Measurements from ENCODE around the gene PLOD1.

- TF ChIP-seq CTCF (CRISPR knock-in tag; IDR thresholded peaks at IDR 0.05) (no peak), NFIC (IDR thresholded peaks at IDR 0.05; ENCODE audit: low read length) (no peak), E2F2 (CRISPR knock-in tag; IDR thresholded peaks at IDR 0.05; ENCODE audit: borderline replicate concordance) (no peak), BRD4 (CRISPR knock-in tag; IDR thresholded peaks at IDR 0.05) (no peak), ARID3A (IDR thresholded peaks at IDR 0.05; ENCODE audit: low read depth, low read length) (no peak), ZNF766 (CRISPR knock-in tag; IDR thresholded peaks at IDR 0.05; ENCODE audit: borderline replicate concordance) (no peak), POLR2AphosphoS2 (IDR thresholded peaks at IDR 0.05; ENCODE audit: low read depth, low read length) (no peak), ARNT (IDR thresholded peaks at IDR 0.05) (no peak), MXI1 (IDR thresholded peaks at IDR 0.05; ENCODE audit: borderline replicate concordance, low read depth, low read length) (no peak), POLR2AphosphoS5 (IDR thresholded peaks at IDR 0.05; ENCODE audit: low read depth, low read length) (no peak), ZNF746 (CRISPR knock-in tag; IDR thresholded peaks at IDR 0.05) (no peak), PAX8 (CRISPR knock-in tag; IDR thresholded peaks at IDR 0.05; ENCODE audit: borderline replicate concordance) (no peak), ZNF547 (CRISPR knock-in tag; IDR thresholded peaks at IDR 0.05) (no peak), ZNF644 (CRISPR knock-in tag; IDR thresholded peaks at IDR 0.05; ENCODE audit: low read depth) (no peak)
Observed at GRCh38 chr1:12009318-12009947, 74.9 kb downstream of the PLOD1 start.
